ENCODE measurements around the gene KNSTRN.

- TF ChIP-seq TEAD4 (IDR thresholded peaks at IDR 0.05) = no peak
- no peak for TF ChIP-seq EGR1 (IDR thresholded peaks at IDR 0.05)
- no peak for TF ChIP-seq REST (IDR thresholded peaks at IDR 0.05; ENCODE audit: low read depth)
- no peak for TF ChIP-seq RAD21 (IDR thresholded peaks at IDR 0.05; ENCODE audit: low read depth)
- TF ChIP-seq YY1 (IDR thresholded peaks at IDR 0.05; ENCODE audit: low read depth) = no peak
- TF ChIP-seq CEBPB (IDR thresholded peaks at IDR 0.05) = no peak
- no peak for TF ChIP-seq EP300 (IDR thresholded peaks at IDR 0.05; ENCODE audit: borderline replicate concordance)
- no peak for TF ChIP-seq FOXM1 (IDR thresholded peaks at IDR 0.05; ENCODE audit: borderline replicate concordance, low read depth)
- no peak for TF ChIP-seq MAX (IDR thresholded peaks at IDR 0.05)
Measured at GRCh38 chr15:40345225-40345866, 37.2 kb upstream of the KNSTRN start.
